NCI-H1694 treated with DMSO at 0.1 percent for 48 hours (cell line): ENCODE data around the gene DTNA.
"Not testable (repeated sequence)": the region's sequence is repeated elsewhere in the genome, so short reads cannot be mapped to it uniquely, and the experiment has no call there.

ENCODE experiments used
- DNase-seq: peaks from one replicate; lab custom pipeline; 2025; lab: John Stamatoyannopoulos, UW

Gene DTNA

DNA sequence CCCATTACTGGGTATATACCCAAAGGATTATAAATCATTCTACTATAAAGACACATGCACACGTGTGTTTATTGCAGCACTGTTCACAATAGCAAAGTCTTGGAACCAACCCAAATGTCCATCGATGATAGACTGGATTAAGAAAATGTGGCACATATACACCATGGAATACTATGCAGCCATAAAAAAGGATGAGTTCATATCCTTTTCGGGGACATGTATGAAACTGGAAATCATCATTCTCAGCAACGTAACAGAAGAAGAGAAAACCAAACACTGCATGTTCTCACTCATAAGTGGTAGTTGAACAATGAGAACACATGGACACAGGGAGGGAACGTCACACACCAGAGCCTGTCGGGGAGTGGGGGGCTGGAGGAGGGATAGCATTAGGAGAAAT, 15.6 kb downstream of the DTNA start:
- not testable (repeated sequence) for DNase-seq

DNA sequence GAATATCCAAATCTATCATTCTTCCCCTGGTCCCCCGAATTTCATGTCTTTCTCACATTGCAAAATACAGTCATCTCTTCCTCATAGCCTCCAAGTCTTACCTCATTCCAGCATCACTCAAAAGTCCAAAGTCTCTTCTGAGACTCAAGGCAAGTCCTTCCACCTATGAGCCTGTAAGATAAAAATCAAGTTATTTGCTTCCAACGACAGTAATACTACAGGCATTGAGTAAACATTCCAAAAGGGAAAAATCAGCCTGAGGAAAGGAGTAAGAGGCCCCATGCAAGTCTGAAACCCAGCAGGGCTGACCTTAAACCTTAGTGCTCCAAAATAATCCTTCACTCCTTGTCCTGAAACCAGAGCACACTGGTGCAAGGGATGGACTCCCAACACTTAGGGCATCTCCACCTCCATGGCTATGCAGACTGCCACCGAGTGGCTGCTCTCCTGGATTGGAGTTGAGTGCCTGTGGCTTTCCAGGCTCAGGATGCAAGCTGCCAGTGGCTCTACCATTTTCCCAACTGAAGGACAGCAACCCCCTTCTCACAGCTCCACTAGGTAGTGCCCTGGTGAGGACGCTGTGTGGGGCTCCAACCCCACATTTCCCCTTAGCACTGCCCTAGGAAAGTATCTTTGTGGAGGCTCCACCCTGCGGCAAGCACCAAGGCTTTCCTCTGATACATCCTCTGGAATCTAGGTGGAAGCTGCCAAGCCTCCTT, 16.3 kb downstream of the DTNA start:
- no peak for DNase-seq

DNA sequence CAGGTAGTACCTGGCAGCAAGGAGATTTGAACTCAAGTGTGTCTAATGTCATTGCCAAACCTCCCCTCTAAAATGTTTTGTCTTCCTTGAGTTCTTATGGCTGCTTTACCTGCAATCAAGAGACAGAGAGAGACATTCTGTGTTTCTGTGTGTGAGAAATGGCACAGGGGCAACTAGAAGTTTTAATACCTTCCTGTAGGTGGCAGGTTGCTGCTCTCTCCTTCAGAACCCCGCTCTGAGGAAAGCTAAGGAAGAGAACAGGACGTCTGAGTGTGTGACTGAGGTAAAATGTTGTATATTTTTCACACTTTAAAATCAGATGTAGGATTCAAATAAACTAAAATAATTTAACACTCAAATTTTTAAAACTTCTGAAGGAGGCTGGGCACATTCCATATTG, 19.2 kb downstream of the DTNA start:
- DNase-seq: no peak

DNA sequence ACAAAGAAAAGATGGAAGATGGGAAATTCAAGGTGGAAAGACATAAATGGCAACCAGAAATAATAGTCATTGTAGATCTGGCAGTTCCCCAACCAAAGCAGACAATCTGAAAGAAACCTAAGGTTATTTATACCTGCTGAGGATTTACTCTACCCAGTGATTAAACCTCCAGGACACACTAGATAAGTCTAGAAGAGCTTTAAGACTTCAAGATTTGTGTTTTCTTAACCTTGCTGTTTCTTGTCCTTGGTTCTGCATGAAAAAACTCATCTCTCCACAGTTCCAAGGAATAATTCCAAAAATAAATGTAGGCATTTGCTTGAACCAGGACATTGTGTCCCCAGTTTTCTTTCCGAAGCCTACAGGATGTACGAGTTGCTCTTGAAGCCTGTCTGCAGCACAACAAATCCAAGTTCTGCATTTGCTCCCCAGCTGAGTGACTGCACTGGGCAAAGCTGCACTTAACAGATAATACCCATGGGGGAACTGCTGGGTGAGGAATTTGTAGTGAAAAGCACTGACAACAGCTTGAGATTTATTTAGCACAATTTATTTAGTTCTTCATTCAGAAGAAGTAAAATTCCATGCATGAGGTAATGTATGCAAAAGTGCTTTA, 19.8 kb downstream of the DTNA start:
- DNase-seq: no peak

DNA sequence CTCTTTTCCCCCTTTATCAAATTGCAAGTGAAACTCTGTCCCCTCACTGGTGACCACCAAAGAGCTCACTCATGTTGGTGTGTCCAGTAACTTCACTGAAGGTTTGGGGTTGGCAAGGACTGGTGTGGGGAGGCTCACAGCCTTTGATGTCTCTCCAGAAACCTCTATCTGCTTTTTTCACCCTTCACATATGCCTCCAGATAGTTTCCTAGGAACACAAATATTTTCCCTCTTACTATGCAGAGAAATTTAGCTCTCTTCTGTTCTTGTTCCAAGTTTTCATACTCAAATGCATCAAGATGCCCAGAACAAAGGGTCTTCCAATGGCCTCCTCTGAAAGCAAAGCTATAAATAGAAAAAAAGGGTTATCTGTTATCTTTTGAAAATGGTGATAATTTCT, 20.7 kb downstream of the DTNA start:
- no peak for DNase-seq

DNA sequence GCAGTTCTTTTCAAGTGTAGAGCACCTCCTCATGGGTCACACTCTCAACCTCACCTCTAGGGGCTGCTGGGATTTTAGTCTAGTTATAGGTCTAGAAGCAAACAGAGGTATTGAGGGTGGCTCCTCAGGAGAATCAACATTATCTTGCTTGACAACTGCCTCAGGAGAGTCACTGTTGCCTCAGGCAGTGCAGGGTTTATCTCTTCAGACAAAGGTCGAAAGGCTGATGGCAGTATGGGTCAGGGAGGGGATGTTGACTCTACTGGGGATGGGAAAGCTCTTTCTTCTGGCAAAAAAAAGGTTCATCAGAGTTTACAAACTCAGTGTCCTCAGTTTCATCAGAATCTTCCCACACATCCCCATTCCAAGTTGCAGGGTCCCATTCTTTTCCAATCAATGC, 24.0 kb downstream of the DTNA start:
- DNase-seq: no peak

DNA sequence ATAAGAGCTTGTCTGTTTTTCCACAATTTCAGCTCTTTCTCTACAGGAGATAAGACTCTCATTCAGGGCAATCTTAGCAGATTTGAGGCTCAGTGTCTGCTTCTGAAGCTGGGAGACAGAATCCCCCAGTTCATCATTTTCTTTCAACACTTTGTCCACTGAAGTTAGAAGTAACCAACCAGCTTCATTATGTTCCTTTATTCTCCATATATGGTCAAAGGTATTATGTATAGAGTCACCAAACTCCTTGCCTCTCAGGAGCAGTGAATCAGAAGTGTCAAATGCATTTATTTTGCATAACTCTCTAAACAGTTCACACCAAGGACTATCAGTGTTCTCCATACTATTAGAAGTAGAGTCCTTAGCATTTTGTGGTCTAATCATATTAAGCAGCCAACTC, 24.4 kb downstream of the DTNA start:
- DNase-seq: not testable (repeated sequence)

DNA sequence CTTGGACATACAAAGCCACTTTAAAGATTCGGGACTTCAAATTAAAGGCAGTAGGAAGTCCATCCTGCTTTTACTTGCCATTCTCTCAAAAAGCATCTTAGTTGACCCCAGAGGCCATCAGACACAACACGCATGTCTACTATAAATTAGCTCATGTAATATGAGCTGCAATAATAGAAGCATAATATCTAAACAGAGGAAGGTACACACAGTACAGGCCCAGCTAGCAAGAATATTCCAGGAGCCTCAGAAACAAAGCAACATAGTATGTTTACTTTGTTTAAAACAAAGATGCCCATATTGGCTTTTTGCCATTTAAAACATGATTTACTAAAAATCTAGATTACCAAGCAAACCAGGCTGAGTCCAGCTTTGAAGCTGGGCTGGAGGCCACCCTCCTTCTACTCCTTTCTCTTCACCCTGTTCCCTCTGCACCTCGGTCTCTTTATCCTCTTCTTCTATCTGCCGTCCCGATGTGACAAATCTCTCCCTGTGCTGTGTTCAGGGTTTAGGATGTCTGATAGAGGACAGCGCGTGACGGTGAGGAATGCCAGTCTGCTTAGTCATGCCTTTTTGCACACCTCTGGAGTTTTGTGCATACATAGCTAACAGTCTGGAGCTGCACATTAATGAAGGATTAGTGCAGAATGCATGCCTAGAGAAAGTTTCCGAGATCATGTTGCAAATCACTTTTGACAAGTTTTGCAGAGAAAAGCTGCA, 28.2 kb downstream of the DTNA start:
- DNase-seq: no peak

DNA sequence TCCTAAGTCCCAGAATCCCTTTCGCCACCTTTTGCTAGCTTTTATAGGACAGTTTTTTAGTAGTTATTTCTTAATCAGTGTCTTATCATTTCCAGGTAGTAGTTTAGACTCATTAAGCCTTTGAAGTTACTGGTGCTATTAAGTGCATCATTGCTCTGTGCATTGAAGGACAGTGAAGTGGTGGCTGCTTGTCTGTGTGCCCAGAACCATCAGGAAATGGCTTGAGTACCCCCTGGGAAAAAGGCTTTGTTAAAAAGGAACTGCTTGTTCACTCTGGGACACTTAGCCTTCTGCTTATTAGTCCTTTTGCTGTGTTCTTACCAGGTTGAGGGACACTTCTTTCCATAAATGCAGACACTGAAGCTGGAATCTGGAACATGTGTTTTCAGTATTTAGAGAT, 30.0 kb downstream of the DTNA start:
- no peak for DNase-seq

DNA sequence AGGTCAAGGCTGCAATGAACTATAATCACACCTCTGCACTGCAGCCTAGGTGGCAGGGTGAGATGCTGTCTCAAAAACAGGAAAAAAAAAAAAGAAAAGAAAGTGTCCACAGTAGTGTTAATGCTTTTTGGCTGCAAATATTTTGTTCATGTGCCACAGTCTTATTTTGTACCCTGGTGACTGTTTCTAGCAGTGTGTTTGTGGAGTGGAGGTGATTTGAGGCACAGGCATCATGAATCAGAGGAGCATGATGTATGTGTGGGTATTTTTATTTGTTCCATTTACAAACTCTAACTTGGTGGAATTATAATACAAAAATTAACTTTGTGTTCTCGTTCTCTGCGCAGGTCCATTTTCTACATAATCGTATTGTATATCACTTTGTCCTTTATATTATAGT, 30.6 kb downstream of the DTNA start:
- no peak for DNase-seq

DNA sequence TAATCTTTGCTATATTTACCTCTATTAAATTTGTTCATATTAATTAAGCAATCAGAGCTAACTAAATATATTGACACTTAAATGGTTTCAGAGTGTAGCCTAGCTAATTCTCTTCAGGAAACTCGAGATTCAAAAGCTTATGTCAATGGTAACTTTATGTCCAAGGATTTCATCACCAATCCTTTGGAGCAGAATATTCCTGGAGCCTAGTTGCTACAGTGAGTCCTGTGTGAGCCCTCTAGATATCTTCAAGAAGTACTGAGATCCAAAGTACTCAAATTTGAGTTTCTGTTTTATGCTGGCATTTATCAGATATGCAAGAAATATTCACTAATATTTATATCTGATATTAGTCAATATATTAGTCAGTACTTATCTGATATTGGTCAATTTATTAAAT, 31.3 kb downstream of the DTNA start:
- no peak for DNase-seq

DNA sequence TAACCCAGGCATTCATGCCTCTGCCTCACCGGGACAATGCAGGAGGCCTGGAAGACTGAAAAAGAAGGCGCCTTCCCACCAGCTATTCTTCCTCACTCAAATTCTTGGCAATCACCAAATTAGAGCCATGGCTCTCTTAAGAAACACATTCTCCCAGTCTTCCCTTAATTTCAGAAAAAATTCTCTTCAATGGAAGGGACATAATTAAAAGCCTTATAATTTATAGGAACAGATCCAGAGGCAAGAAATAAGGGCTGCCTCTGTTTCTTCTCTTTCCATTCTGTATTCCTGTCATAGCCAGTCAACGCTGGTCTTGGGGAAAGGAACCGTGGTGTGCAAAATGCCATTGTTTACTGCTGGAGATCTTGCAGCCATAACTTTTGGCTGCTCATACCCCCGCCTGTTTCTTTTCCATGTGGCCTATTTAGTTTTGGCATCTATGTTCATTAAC, 32.8 kb downstream of the DTNA start:
- no peak for DNase-seq

DNA sequence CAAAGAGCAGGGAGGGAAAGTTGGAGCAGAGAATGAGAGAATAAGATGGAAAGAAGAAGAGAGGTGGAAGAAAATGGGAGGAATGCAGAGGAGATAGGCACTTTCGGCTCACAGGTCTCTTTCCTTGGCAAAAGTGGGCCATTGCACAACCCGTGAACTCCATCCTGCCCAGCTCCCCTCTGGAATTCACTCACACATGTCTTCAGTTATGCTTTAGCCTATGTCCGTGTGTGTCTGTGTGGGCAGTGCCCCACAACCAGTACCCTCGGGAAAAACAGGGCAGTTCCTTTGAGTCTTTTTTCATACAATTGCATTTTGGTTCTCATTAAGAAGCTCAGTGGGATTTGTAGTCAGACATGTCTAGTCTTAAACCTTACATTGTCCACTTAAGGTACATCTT, 34.5 kb downstream of the DTNA start:
- no peak for DNase-seq

DNA sequence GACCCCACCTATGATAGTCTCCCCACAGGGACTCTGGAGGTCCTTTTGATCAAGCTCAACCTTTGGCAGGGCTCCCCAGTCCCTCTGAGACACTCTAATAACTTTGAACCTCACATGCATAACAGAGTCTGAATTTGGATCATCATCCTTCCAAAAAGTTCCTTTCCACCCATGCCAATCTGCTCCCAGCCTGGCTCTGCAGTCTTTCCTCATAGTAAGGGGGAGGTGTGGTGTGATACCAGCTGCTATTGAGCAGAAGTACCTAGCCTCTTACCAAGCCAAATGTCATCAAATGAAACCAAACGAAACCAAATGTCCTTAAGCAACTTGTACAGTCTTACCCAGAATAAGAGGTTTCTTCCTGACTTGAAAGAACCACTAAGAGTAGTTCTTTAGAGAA, 36.5 kb downstream of the DTNA start:
- no peak for DNase-seq

DNA sequence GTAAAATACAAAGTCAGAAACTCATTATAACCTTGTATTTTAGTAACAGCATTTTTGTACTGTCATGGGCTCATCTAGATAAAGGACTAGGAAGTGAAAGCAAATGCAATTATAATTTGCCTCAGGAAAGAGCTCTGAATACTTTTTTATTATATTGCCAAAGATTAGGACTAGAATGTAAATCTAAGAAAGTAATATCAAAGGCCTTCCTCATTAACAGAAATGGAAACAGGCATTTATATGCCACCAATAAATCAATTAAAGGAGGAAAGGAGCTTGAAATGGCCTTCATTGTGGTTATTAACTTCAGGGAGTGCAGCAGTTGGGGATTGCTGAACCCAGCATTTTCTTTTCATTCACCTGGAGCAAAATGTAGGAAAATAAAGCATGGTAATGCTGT, 39.6 kb downstream of the DTNA start:
- DNase-seq: no peak

DNA sequence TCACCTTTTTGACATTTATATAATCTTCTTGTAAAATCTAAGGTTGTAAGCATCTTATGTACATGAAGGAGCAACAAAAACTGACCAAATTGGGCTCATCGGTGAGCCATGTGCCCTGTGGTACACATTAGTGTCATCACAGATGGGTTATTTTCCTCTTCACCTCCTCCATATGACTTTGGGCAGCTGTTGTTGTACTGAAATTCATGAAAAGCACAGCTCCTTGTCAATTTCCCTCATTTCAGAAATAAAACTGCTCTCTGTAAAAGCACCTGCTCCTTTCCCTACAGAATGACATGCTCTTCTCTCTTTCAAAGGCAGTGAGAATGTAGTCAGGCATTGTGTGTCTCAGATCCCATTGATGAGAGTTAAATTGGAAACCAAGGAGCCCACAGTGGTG, 42.0 kb downstream of the DTNA start:
- DNase-seq: peak; percentile 60

DNA sequence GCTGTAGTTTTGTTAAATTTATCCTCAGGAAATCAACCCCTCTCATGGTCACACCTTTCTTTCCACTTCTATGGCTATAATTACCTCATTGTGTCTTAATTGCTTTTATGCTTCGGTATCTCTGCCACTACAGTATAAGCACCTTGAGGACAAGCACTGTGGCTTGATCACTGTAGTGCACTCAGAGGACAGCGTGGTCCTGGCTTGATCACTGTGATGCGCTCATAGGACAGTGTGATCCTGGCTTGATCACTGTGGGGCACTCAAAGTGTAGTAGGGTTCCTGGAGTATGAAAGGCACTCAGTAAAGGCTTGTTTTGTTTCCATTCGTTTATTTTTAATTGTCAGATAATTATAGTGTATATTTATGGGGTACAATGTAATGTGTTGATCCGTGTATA, 44.2 kb downstream of the DTNA start:
- DNase-seq: no peak

DNA sequence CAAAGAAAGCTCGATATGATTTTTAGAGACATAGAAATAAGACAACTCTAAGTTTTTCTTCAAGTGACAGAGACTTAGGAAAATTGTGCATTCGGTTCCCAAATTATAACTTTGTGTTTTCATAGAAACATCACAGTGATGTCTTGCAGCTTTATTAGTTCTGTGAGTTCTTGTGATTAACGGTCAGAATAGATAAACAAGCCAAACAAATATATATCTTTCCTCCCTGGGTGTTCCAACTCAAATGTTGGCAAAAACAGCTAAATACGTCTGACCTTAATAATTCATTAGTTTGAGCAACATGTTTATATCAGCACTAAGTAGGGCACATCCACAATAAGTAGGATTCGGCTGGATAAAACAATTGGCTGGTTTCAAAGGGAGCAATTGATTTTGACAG, 47.6 kb downstream of the DTNA start:
- no peak for DNase-seq

DNA sequence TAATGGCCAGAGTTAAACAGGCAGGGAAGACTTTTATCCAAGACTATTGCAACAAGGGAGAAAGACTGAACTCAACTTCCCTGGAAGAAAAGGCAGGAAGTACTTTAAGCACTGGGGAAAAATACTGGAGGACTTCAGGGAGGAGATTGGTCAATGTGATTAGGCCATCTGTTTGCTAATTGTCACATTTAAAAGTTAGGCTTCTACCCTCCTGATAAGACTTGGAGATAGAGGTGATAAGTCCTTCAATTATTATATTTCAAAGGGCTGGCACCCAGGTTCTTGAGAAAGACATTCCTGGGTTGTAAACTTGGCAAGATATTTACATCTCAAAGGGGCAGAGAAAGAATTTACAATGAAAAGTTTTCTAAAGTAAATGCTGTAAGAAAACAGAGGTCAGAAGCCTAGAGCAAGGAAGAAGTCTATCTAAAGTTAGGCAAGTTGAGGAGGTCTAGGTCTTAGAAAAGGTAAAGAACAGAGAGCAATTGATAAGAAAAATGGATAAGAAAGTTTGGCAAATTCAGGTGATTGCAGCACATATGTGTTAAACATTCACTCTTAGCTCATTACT, 48.4 kb downstream of the DTNA start:
- no peak for DNase-seq

DNA sequence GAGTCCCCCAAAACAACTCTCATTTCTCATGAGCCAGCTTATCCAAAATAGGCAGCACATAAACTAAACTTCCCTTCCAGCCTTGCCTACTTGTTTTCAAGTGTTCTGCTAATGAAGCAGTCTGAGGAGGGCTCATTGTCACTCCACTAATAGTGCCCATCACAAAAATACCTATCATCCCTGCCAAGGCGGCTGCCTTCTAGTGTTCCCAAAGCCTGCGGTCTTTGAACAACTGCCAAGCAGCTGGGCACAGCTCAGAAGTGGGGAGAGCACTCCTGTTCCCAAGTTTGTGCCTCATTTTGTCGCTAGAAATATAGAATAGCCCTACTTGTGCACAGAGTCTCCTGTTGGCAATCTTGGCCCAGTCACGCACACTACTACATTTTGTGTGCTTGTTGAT, 50.3 kb downstream of the DTNA start:
- DNase-seq: no peak

DNA sequence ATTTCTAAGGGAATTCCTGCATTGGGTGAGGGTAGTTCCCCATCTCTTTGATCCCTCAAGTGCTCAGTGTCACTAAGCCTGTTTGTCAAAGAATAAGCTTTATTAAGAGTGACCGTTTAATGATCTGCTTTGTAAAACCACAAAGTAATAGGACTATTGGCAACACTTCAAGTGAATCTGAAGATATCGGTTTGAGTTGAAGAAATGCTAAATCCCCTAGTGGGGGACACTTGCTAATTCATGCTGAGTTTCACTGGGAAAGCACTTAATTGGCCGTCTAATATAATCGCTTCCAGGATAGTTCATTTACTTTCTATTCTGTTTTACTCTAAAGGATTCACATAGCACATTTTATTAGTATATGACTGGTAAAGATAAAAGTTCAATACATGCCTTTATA, 54.4 kb downstream of the DTNA start:
- DNase-seq: no peak

DNA sequence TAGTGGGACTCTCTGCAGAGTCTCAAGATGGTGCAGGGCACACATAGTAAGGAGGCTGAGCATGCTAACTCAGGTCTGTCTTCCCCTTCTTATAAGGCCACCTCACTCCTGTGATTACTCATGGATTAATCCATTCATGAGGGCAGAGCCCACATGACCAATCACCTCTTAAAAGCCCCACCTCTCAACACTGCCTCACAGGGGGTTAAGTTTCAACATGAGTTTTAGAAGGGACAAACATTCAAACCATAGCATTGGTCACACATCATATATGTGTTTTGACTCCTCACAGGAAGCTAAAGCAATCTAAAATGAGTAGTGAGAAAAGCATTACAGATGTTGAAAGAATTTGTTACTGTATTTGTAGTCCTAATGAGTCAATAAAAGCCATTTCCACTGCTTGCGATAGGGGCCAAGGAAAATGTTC, 57.5 kb downstream of the DTNA start:
- DNase-seq: no peak

DNA sequence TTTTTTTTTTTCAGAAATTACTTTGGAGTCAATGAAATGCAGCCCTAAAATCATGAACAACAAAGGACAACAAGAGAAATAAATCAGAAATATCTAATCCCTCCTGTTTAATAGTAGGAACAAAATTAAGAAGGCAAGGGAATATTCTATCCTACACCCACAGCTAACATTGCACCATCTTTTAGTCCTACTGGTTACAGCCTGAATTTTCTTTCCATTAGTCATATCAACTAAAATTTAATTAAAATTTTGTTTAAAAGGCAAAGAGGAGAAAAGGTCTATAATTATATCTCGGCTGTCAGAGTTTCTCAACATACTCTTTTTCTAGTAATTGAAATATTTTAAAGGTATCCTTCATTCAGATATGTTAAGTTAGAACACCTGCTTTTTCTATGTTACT, 61.9 kb downstream of the DTNA start:
- DNase-seq: no peak
